Bladder microvascular endothelial cell (primary cell): ENCODE measurements around the gene LUZP4. TPM values are rescaled to one million over a fixed set of nuclear protein-coding genes. Genes with fewer than 3 reads are reported as not detected.

Source experiments
- total RNA-seq: library from RNA; depleted of rRNA; stranded (reverse); fragments of >200 nt; gene quantifications from 2 replicates; pipeline ENCODE4 v1.2.3, GENCODE V29; 2014

LUZP4 gene, protein sequence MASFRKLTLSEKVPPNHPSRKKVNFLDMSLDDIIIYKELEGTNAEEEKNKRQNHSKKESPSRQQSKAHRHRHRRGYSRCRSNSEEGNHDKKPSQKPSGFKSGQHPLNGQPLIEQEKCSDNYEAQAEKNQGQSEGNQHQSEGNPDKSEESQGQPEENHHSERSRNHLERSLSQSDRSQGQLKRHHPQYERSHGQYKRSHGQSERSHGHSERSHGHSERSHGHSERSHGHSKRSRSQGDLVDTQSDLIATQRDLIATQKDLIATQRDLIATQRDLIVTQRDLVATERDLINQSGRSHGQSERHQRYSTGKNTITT
- total RNA-seq = not detected in 2 replicates

GRCh38 chrX:115289465-115289864 is at the start of gene LUZP4:
LUZP4 (plus strand) TSS chrX:115289715; CDS start chrX:115289760, 45 bp downstream.

Other genes with a start within 250 kb of the LUZP4 start
- gene RBMXL3, start 100.3 kb upstream of the LUZP4 start, total RNA-seq = not detected in 2 replicates
- gene LRCH2, start 55.6 kb upstream of the LUZP4 start, total RNA-seq = 2.9 and 11.2 TPM in 2 replicates